Activated CD4-positive, alpha-beta T cell treated with anti-CD3 and anti-CD28 coated beads for 36 hours (primary cell): ENCODE results near the gene KIF6. TPM values are rescaled to one million over a fixed set of nuclear protein-coding genes. Genes with fewer than 3 reads are reported as not detected.

Experiments
- ATAC-seq: fragments of 200-7000 bp; cut with Tn5 transposase; one replicate; pipeline ENCODE4 v1.10.0; 2021; ENCODE audit warnings: mild to moderate bottlenecking, moderate library complexity
- CTCF ChIA-PET: fragments of 350-600 bp; sonication (Branson Sonifier 250); formaldehyde crosslinking; loops from one replicate; lab custom pipeline; 2021; ENCODE audit warnings: antibody characterized with exemption; lab: Charles Lee
- POLR2A ChIA-PET: fragments of 350-600 bp; sonication (Branson Sonifier 250); formaldehyde crosslinking; loops from one replicate; lab custom pipeline; 2021; ENCODE audit warnings: antibody characterized with exemption, inconsistent platforms; lab: Charles Lee
- DNase-seq: peaks from one replicate; pipeline ENCODE4 v3.0.0-alpha.2; 2020
- H3K27ac Mint-ChIP-seq: one replicate; pipeline ENCODE4 v1.8.0; 2021; ENCODE audit warnings: mixed read lengths
- H3K27me3 Mint-ChIP-seq: one replicate; pipeline ENCODE4 v1.8.0; 2021; ENCODE audit warnings: mixed read lengths
- H3K36me3 Mint-ChIP-seq: one replicate; pipeline ENCODE4 v1.8.0; 2021; ENCODE audit warnings: low read depth, mixed read lengths
- H3K4me1 Mint-ChIP-seq: one replicate; pipeline ENCODE4 v1.8.0; 2021; ENCODE audit warnings: mixed read lengths
- H3K4me3 Mint-ChIP-seq: one replicate; pipeline ENCODE4 v1.8.0; 2021; ENCODE audit warnings: mild to moderate bottlenecking, moderate library complexity, mixed read lengths
- H3K9me3 Mint-ChIP-seq: one replicate; pipeline ENCODE4 v1.8.0; 2021; ENCODE audit warnings: low read depth, mixed read lengths
- intact Hi-C, 2 experiments: fragments of 100-400 bp; cut with DNase I in 1 of 2; cut with micrococcal nuclease in 1 of 2; formaldehyde crosslinking; loops; one replicate each; pipeline versions ENCODE4 v1.14.2 to v1.15.1; 2022 to 2024; cut with DNase I, micrococcal nuclease
- total RNA-seq, 2 experiments: library from RNA; stranded (reverse); gene quantifications; one replicate each; pipeline ENCODE4 v1.2.3, GENCODE V29; 2021

KIF6 gene
- total RNA-seq, 2 experiments from 2014 or later, result 0.43 to 0.49 TPM

DNA sequence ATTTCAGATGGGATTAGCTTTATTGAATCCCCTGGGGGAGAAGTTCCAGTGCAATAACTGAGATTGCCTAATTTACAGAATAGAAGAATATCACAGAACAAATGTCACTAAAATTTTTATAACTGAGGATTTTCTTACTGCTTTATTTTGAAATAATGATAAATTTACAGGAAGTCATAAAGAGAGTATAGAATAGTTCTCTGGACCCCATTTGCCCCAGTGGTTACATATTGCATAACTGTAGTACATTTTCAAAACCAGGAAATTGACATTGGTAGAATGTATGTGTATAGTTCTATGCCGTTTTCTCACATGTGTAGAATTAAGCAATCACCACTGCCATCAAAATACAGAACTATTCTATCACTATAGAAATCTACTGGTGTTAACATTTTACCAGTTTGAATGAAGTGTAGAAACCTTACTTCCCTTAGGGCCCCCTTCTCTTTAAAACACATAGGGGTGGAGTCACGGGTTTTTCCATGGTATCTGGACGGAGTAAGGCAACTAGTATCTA, 18.3 kb downstream of the KIF6 start:
- no peak overlapping the region for H3K4me3 Mint-ChIP-seq
- POLR2A ChIA-PET, result no interaction called here
- ATAC-seq, result no peak
- peaks cover 10% of the 10 kb centered on the region for H3K27me3 Mint-ChIP-seq
- no peaks in the 10 kb centered on the region for H3K9me3 Mint-ChIP-seq
- intact Hi-C loops, result no loop called here
- CTCF ChIA-PET, result no interaction called here
- H3K4me1 Mint-ChIP-seq, result no peaks in the 10 kb centered on the region
- H3K36me3 Mint-ChIP-seq, result no peaks in the 10 kb centered on the region
- H3K27ac Mint-ChIP-seq, result no peak overlapping the region
- DNase-seq, result no peak

DNA sequence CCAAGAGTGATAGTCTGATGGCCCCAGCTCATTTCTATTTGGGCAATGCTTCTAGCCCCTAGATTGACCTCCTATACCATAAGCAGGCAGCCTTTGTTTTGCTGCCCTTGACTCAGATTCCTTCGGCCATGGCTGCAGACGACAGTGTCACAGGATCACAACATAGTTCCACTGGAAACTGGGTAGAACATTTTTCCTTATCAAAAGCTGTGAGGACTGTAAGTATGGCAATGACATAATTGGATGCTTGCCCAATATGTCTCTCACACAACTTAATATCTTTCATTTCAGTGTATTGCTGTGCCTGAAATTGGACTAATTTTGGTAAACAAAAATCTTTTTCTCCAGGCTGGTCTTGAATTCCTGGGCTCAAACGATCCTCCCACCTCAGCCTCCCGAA, 22.9 kb downstream of the KIF6 start:
- H3K27ac Mint-ChIP-seq, result no peak overlapping the region
- POLR2A ChIA-PET, result no interaction called here
- no peak overlapping the region for H3K4me3 Mint-ChIP-seq
- DNase-seq (no peak), ATAC-seq (no peak)
- no peaks in the 10 kb centered on the region for H3K36me3 Mint-ChIP-seq
- CTCF ChIA-PET, result interaction anchor here (0.7 kb wide), 1 partner anchor 372 kb away, joined by 3 read pairs; no protein-coding TSS in a partner anchor
- H3K4me1 Mint-ChIP-seq, result no peaks in the 10 kb centered on the region
- H3K9me3 Mint-ChIP-seq, result no peaks in the 10 kb centered on the region
- peaks cover 7% of the 10 kb centered on the region for H3K27me3 Mint-ChIP-seq
- intact Hi-C loops, result no loop called here

GRCh38 chr6:39700362-39700761, 24.8 kb downstream of the KIF6 start:
- no peak for DNase-seq
- Mint-ChIP-seq H3K27me3 (peaks cover 5% of the 10 kb centered on the region), H3K4me3 (no peak overlapping the region), H3K4me1 (no peaks in the 10 kb centered on the region), H3K9me3 (no peaks in the 10 kb centered on the region), H3K36me3 (no peaks in the 10 kb centered on the region), H3K27ac (no peak overlapping the region)
- CTCF ChIA-PET, result interaction anchor here (0.7 kb wide), 2 partner anchors 30 to 153 kb away, joined by 3 to 4 read pairs; no protein-coding TSS in a partner anchor
- ATAC-seq, result no peak
- POLR2A ChIA-PET, result interaction anchor here (0.7 kb wide), 1 partner anchor 145 kb away, joined by 3 read pairs; no protein-coding TSS in a partner anchor
- intact Hi-C loops, result no loop called here

DNA sequence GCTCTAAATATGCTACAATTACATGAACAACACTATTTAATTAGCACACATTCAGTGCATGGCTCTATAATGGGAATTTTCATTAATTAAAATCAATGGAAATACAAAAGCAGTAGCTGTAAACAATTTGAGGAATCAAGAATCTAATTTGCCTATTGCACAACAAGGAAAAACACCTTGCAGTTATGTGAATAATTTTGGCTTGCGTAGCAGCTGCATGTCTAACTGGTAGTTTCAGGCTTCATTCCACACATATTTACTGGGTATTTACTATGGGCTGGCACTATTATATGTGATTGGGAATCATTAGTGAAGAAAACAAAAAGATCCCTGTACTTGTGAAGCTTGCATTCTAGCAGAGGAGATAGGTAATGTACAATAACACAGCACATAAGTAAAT, 26.4 kb downstream of the KIF6 start:
- Mint-ChIP-seq H3K4me1 (no peaks in the 10 kb centered on the region), H3K27ac (no peak overlapping the region), H3K27me3 (peaks cover 5% of the 10 kb centered on the region), H3K36me3 (no peaks in the 10 kb centered on the region), H3K9me3 (no peaks in the 10 kb centered on the region), H3K4me3 (no peak overlapping the region)
- POLR2A ChIA-PET, result no interaction called here
- ATAC-seq (no peak), DNase-seq (no peak)
- intact Hi-C loops, result no loop called here
- CTCF ChIA-PET, result interaction anchor here (1.1 kb wide), 1 partner anchor 15 kb away, joined by 3 read pairs; no protein-coding TSS in a partner anchor

DNA sequence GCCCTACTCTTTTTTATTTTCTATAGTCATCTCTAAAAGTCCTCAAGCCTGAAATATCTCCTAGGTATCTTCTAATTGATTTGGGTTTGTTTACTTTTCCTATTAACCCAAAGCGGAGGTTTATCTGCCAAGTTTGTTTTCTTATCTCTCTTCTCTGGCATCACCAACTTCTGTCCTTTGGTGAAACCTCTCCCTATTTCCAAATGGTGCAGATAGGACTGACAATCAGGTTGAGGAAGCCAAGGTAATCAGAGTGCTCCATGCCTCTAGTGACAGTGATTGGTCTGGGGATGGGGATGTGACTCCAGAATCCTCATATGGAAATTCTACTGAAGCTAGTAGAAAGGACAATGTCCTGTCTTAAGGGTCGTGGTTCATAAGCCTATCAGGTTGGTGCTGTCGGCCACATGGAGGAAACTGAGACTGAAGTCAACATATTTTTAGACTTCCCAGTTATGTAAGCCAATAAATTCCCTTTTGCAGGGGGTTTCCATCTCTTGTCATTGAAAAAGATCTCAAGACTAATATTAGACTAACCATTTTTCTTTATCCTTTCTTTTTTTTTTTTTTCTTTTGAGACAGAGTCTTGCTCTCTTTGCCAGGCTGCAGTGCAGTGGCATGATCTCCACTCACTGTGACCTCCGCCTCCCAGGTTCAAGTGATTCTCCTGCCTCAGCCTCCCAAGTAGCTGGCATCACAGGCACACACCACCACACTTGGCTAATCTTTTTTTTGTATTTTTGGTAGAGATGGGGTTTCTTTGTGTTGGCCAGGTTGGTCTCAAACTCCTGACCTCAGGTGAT, 28.0 kb downstream of the KIF6 start:
- no peaks in the 10 kb centered on the region for H3K36me3 Mint-ChIP-seq
- POLR2A ChIA-PET, result no interaction called here
- no peaks in the 10 kb centered on the region for H3K9me3 Mint-ChIP-seq
- no peak overlapping the region for H3K27ac Mint-ChIP-seq
- H3K27me3 Mint-ChIP-seq, result peaks cover 4% of the 10 kb centered on the region
- H3K4me3 Mint-ChIP-seq, result no peak overlapping the region
- CTCF ChIA-PET, result no interaction called here
- intact Hi-C loops, result no loop called here
- DNase-seq, result no peak
- no peak for ATAC-seq
- H3K4me1 Mint-ChIP-seq, result no peaks in the 10 kb centered on the region

DNA sequence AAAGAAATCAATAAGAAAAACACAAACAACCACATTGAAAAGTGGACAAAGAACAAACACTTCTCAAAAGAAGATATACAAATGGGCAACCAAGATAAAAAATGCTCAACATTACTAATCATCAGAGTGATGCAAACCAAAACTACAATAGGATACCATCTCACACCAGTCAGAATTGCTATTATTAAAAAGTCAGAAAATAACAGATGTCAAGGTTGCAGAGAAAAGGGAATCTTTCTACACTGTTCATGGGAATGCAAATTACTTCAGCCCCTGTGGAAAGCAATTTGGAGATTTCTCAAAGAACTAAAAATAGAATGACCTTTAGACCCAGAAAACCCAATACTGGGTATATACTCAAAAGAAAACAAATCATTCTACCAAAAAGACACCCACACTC, 29.8 kb downstream of the KIF6 start:
- Mint-ChIP-seq H3K27ac (no peak overlapping the region), H3K27me3 (peaks cover 12% of the 10 kb centered on the region), H3K4me1 (no peaks in the 10 kb centered on the region), H3K36me3 (no peaks in the 10 kb centered on the region), H3K4me3 (no peak overlapping the region), H3K9me3 (no peaks in the 10 kb centered on the region)
- DNase-seq, result no peak
- ChIA-PET CTCF (no interaction called here), POLR2A (no interaction called here)
- ATAC-seq, result no peak
- intact Hi-C loops, result no loop called here

DNA sequence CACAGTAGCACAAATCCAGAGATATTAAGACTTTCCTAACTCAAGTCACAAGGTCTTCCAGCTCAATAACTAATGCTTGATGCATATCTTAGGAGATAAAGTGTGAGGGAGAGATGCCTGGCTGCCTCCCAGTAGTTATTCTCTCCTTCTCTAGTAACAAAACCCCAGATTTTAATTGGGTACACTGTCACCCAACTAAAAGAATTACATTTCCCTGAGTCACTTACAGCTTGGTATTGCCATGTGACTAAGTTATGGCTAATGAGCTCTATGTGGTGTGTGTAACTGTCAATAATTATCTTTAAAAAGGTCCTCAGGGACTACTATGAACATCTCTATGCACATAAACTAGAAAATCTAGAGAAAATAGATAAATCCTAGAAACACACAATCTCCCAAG, 32.0 kb downstream of the KIF6 start:
- Mint-ChIP-seq H3K4me3 (no peak overlapping the region), H3K27me3 (peaks cover 13% of the 10 kb centered on the region), H3K9me3 (no peaks in the 10 kb centered on the region), H3K4me1 (no peaks in the 10 kb centered on the region), H3K27ac (no peak overlapping the region), H3K36me3 (no peaks in the 10 kb centered on the region)
- DNase-seq, result no peak
- CTCF ChIA-PET, result interaction anchor here (0.7 kb wide), 1 partner anchor 196 kb away, joined by 4 read pairs; no protein-coding TSS in a partner anchor
- POLR2A ChIA-PET, result no interaction called here
- intact Hi-C loops, result no loop called here
- no peak for ATAC-seq

DNA sequence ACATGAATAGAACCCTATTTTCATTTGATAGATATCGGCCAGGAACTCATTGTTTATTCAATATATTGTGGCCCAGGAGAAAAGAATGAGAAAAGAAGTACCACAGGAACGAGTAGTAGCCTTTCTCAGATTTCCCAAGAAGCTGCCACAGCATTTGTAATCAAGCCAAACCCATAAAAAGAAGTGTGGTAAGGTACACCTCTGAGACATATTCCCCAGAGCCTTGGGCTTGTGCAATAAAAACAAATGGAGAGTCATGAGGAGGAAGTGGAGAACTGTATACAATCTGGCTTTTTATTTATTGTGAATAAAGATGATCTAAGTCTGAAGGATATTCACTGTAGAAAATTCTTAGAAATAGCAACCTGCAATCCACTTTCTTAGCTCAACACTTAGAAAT, 36.7 kb downstream of the KIF6 start:
- H3K27me3 Mint-ChIP-seq, result peaks cover 25% of the 10 kb centered on the region
- H3K27ac Mint-ChIP-seq, result no peak overlapping the region
- H3K9me3 Mint-ChIP-seq, result no peaks in the 10 kb centered on the region
- intact Hi-C loops, result no loop called here
- ChIA-PET POLR2A (no interaction called here), CTCF (interaction anchor here (0.6 kb wide), 1 partner anchor 129 kb away, joined by 3 read pairs; no protein-coding TSS in a partner anchor)
- no peaks in the 10 kb centered on the region for H3K36me3 Mint-ChIP-seq
- no peak for DNase-seq
- no peaks in the 10 kb centered on the region for H3K4me1 Mint-ChIP-seq
- no peak for ATAC-seq
- no peak overlapping the region for H3K4me3 Mint-ChIP-seq

- Mint-ChIP-seq H3K4me1 (no peaks in the 10 kb centered on the region), H3K27me3 (peaks cover 23% of the 10 kb centered on the region), H3K36me3 (no peaks in the 10 kb centered on the region), H3K9me3 (no peaks in the 10 kb centered on the region), H3K4me3 (no peak overlapping the region), H3K27ac (no peak overlapping the region)
- no peak for ATAC-seq
- no peak for DNase-seq
- POLR2A ChIA-PET, result no interaction called here
- intact Hi-C loops, result no loop called here
- CTCF ChIA-PET, result no interaction called here
These were observed 38.2 kb downstream of the KIF6 start for GRCh38 chr6:39686976-39687375.

DNA sequence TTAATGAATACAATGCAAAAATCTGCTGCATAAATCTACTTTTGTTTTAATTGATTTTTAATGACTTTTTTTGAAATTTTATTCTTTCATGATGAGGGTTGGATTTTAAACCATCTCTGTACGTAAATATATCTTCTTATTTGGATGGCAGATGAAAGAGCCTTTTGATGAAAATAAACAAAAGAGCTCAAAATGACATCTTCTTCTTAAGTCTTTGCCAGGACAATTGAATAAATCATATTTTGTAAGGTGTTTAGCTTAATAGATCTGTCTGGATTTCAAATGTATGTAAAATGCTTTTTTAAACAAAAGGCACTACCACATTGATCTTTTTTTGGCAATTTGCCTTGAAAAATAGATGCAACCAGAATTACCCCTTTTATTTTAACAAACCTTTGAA, 39.3 kb downstream of the KIF6 start:
- Mint-ChIP-seq H3K27ac (no peak overlapping the region), H3K4me3 (no peak overlapping the region), H3K27me3 (peaks cover 22% of the 10 kb centered on the region), H3K9me3 (no peaks in the 10 kb centered on the region), H3K4me1 (no peaks in the 10 kb centered on the region), H3K36me3 (no peaks in the 10 kb centered on the region)
- ATAC-seq, result no peak
- ChIA-PET POLR2A (no interaction called here), CTCF (no interaction called here)
- intact Hi-C loops, result no loop called here
- DNase-seq, result no peak

DNA sequence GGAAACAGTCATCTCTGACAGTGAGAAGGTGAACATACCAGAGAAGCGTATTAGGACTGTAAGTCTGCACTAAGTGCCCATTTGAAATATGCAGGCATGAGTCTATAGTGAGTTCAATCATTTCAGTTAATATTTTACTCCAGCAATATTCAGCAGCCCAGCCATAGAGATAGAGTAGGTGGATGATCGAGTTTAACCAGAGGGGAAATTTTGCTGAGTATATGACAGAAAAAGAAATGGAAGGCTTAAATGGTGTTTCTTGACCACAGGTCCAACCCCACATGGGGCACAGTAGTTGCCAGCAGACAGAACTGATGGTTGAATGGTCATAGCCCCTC, 39.8 kb downstream of the KIF6 start:
- H3K36me3 Mint-ChIP-seq, result no peaks in the 10 kb centered on the region
- intact Hi-C loops, result no loop called here
- ATAC-seq, result no peak
- peaks cover 20% of the 10 kb centered on the region for H3K27me3 Mint-ChIP-seq
- no peaks in the 10 kb centered on the region for H3K4me1 Mint-ChIP-seq
- H3K9me3 Mint-ChIP-seq, result no peaks in the 10 kb centered on the region
- ChIA-PET POLR2A (no interaction called here), CTCF (no interaction called here)
- H3K4me3 Mint-ChIP-seq, result no peak overlapping the region
- H3K27ac Mint-ChIP-seq, result no peak overlapping the region
- no peak for DNase-seq

DNA sequence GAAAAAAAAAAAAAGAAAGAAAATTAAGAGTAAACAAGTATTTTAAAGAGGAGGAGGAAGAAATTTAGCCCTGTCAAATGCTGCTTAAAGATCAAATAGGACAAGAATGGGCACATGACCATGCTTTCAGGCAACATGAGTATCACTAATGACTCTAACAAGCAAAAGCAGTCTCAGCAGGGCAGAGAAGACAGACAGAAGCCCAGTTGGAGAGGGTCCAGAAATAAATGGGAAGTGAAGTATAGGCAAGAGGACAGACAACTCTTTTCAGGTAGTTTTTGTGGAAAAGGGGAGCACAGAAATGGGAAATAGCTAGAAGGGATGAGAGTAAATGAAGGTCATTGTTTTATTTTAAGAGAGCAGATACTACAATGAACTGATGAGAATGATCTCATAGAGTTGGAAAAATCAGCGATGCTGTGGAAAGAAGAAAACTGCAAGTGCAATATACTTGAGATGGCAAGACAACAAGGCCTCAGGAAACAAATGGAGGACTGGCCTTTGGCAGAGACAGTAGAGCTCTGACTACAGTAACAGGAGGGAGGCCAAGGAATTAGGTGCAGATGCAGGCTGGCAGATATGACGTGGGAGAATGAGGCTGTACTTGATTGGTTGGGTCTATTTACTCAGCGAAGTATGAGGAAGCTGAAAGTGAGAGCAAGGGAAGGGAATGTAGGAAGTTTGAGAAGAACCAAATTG, 40.3 kb downstream of the KIF6 start:
- H3K9me3 Mint-ChIP-seq, result no peaks in the 10 kb centered on the region
- peaks cover 16% of the 10 kb centered on the region for H3K27me3 Mint-ChIP-seq
- ChIA-PET POLR2A (no interaction called here), CTCF (no interaction called here)
- H3K4me3 Mint-ChIP-seq, result no peak overlapping the region
- no peaks in the 10 kb centered on the region for H3K36me3 Mint-ChIP-seq
- no peaks in the 10 kb centered on the region for H3K4me1 Mint-ChIP-seq
- ATAC-seq (no peak), DNase-seq (no peak)
- intact Hi-C loops, result no loop called here
- no peak overlapping the region for H3K27ac Mint-ChIP-seq
